Activated CD4-positive, alpha-beta T cell treated with anti-CD3 and anti-CD28 coated beads, Interleukin-2, amount 50 U/mL, for 24 hours (primary cell): ENCODE data around the gene ASPA.
"Not testable (repeated sequence)": the region's sequence is repeated elsewhere in the genome, so short reads cannot be mapped to it uniquely, and the experiment has no call there.

Experiments
- DNase-seq, 2 donors: peaks; one replicate each; pipeline ENCODE4 v3.0.0-alpha.2; 2020; ENCODE audit warnings: low read depth in 1 of 2, low spot score in 1 of 2

The ASPA gene

GRCh38 chr17:3475812-3476610, at the start of gene ASPA:
Gene ASPA (plus strand): TSS chr17:3475997. CDS start chr17:3476160, 163 bp downstream.
- no peak for DNase-seq

DNA sequence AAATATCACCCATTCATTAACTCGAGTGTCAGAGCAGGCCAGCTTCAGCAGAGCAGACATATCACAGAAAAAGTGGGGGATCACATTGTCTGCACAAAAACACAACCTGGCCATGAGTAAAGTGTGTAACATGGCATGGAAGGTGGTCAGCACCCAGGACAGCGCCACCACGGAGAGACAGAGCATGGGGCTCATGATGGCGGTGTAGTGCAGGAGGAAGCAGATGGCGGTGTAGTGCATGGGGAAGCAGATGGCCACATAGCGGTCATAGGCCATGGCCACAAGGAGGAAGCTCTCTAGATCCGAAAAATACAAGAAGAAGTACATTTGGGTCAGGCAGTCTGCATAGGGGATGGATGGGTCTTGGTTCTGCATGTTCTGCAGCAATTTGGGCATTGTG, 42.6 kb upstream of the ASPA start:
- not testable (repeated sequence) for DNase-seq

GRCh38 chr17:3433741-3434140, 42.1 kb upstream of the ASPA start, which contains the start of gene OR1E2:
Gene OR1E2 (minus strand): TSS chr17:3433841. CDS start chr17:3433841, 0 bp downstream.
- no peak for DNase-seq

DNA sequence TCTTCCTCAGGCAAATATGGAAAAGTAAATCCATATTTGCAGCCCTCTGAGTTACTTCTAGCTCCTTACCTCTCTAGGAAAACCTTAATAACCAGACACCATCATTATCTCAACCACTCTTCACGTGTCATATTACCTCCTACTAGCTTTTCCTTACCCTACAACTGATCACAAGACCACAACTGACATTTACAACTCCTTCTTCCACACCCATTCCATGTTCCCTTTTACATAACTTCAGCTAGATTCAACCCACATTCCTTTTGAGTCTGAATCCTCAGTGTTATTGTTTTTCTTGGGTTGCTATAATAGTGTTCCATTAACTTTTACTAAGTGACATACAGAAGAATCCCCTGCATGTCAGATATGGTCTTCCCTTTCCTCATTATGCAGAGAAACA, 37.4 kb upstream of the ASPA start:
- DNase-seq, result no peak

DNA sequence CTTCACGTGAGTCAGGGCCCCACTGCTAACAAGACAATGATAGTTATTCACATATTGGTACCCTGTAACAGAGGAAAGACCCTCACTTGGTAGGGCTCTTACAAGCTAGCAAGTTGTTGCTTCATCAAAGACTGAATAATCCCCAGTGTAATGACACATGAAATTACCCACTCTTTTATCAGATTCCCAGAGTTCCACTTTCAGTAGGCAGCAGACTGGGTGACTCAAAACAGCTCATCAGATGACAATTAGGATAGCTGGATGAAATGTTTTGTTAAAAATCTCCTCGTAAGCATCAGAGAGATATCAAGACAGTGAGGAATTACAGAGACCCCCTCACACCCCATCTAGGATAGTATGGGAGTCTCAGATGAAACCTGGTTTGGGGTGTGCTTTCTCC, 35.3 kb upstream of the ASPA start:
- no peak for DNase-seq

DNA sequence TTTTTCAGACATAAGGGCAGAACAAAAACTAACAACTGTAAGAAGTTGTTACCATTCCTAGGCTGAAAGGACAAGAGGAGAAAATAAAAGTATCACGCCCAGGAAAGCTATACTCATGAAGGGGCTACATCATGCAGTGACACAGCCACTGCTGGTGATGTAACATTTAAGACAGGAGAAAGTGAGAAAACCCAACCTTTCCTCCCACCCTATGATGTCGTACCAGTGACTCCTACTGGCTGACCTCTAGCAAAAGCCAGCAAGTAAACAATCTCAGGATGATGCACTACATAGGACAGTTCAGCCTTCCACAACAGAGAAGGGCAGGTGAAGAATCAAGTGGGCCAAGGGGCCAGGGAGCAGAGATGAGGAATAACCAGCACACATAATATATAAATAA, 28.2 kb upstream of the ASPA start:
- no peak for DNase-seq

GRCh38 chr17:3448059-3448665, 27.6 kb upstream of the ASPA start:
- no peak for DNase-seq

DNA sequence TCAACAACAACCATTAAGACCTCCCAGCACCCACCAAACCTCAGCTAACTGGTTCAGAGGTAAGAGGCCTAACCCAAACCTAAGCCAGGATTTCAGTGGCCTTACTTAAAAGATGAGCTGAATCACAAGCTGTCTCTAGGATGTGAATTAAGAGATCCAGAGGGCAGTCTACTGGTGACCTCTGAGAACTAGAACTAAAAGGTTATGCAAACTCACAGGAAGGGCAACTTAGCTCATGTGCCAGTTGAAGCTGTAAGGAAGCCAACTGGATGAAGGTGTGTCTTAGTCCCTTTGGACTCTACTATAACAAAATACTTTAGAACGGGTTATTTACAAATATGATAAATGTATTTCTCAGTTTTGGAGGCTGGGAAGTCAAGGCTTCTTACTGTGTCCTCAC, 9.4 kb upstream of the ASPA start:
- not testable (repeated sequence) for DNase-seq

DNA sequence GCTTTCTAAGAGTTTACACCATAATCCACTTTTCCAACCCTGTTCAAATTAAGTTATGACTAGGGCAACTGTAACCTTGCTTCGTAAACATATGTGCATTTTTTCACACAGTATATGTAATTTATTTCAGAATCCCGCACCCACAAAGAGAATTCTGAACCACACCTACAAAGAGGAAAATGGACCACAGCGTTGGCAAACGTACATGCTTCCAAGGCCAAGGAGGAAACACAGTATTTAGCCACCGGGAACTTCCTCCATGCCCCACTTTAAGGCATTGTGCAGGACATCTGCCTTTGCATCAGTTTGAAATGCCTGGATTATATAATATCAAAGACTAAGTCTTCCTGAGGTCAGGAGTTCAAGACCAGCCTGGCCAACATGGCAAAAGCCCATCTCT, 6.3 kb upstream of the ASPA start:
- no peak for DNase-seq

DNA sequence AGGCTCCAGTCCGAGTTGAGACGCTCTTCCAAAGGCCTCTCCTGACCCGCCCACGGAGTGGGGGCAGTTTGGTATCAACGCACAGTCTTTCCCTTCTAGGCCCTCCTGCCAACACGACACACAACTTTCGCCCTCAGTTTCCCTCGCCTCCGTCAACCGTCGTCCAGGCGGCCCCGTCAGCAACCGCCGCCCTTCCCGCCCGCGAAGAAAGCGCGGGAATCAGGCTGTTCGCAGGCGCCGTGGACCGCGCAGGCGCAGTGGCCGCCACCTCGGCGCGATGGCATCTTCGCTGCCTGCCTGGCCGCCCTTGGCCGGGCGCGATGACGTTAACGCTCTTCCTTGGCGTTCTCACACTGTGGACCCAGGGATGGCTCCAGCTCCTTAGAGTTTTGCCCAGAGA, 4.2 kb upstream of the ASPA start, which contains the start of gene SPATA22:
Gene SPATA22, minus strand, starts transcription at position 221 of the 400 bp plus-strand sequence. CDS start 2,494 bp downstream, outside the sequence.
- DNase-seq, result no peak

DNA sequence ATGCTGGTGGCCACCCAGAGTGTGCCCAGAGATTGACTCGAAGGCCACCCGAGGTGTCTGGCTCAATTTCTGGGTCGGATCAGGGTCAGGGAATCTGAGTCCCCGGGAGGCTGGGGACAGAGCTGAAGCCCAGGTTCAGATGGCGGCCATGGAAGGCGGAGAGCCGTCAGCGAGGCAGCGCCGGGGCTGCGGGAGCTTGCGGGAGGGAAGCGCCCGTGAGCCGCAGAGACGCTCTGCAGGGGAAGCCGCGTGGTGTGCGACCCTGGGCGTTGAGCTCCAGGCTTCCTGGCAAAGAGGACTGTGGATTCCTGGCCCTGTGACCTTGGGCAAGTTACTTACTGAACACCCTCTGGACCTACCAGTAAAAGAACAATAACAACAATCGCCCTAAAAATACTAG, 3.7 kb upstream of the ASPA start:
- no peak for DNase-seq

DNA sequence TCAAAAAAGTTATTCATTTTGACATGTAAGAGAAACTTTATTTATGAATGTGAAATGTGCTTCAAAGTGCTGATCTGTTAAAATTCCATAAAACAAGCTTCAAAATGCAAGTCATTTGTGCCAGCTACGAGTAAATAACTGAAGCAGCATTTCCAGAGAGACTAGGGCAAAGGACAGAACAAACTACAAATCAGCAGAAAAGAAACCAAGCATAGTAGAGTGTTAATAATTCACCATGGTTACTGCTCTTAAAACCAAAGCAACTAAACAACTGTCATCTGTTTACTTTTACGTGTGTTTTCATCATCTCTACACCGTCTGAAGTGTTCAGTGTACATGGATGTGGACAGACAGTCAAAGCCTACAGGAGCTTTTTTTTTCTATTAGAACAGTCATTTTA, 1.6 kb upstream of the ASPA start:
- DNase-seq, result no peak

GRCh38 chr17:3475251-3475685, 529 bp upstream of the ASPA start:
- no peak for DNase-seq

GRCh38 chr17:3479988-3480387, 4.2 kb downstream of the ASPA start:
- no peak for DNase-seq

- DNase-seq, result no peak
Measured at GRCh38 chr17:3482852-3483251, 7.1 kb downstream of the ASPA start.

GRCh38 chr17:3485481-3486068, 9.8 kb downstream of the ASPA start:
- DNase-seq, result no peak

DNA sequence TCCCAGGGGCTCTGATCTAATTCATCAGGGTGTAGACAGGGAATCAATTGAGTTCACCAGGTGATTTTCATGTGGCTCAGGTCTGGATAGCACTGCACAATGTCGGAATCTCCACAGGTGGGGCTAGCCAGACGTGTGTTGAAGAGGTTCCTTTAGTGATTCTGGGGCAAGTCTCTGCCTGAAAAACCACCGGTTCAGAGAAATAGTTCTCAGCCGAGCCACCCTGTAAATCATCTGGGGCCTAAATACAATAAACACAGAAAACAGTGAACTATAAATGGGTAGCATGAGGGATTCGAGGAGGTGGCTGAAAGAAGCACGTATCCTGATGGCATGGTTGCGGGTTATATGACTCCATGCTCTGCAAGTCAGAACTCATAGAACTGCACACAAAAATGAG, 21.3 kb downstream of the ASPA start:
- no peak for DNase-seq

DNA sequence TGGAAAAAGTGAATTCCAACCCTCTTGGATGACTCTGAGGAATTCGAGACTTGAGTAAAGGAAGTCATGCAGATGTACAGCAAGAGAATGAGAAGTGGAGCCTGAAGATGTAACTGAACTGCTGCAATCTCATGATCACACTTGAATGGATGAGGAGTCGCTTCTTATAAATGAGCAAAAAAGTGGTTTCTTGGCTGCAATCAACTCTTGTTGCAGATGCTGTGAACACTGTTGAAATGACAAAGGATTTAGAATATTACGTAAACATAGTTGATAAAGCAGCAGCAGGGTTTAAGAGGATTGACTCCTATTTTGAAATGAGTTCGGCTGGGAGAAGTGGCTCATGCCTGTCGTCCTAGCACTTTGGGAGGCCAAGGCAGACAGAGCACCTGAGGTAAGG, 25.5 kb downstream of the ASPA start:
- no peak for DNase-seq

DNA sequence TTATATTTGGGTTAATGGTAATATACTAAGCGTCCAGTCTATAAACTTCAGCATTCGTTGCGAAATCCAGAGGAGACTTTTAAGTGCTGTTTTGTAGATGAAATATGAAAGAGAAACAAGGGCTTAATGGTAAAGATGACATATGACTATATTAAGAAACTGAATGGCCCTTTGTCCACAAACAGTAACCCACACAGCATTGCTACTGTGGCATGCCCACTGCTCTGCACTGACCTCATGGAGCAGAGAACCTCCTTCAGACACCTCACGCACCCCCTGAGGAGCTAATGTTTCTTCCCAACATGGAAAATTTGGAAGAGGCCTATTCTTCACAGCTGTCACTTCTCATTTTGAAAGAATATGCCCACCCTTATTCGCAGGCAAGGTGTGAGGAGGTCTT, 26.7 kb downstream of the ASPA start:
- DNase-seq, result no peak

DNA sequence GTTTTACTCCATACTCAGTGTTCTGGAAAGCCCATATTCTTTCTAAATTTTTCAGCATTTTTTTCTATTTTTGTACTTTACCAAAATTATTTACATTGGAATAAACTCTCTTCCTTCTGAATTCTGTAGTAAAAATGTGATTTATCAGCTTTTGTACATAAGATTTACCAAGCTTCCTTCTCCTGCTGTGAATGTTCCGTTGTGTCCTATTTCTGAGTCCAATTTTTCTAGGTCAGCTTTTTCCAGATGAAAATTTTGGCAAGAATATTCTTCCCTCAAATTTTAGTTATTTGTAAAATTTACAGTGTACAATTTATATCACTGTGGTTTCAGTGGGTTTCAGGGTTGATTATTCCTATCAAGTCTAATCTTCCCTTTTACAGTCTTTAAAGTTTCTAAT, 27.5 kb downstream of the ASPA start:
- DNase-seq, result no peak

- DNase-seq, result no peak
Measured at GRCh38 chr17:3505008-3505407, 29.2 kb downstream of the ASPA start.

GRCh38 chr17:3506054-3506453, 30.3 kb downstream of the ASPA start:
- DNase-seq, result no peak
